Measurements from ENCODE around the gene MORN1. TPM values are rescaled to one million over a fixed set of nuclear protein-coding genes. Genes with fewer than 3 reads are reported as not detected.

MORN1 gene
- total and polyA plus RNA-seq, 2 donors (not counting 3 experiments of a cell fraction or from before 2014, with no cell fraction given) = 4.3 to 6.4 TPM

GRCh38 chr1:2276803-2277580 is 114.4 kb downstream of the MORN1 start:
- Histone ChIP-seq H3K27ac (ENCODE audit: insufficient read depth, low read depth, low read length) (no peak overlapping the region), H3K4me2 (ENCODE audit: insufficient read depth, low read length) (no peak overlapping the region), H3K4me3 (replicated peaks in 1 of 3; ENCODE audit: insufficient read depth in 1 of 3, low read depth in 1 of 3, low read length in 3 of 3) (no peak overlapping the region), H3K9me1 (replicated peaks; ENCODE audit: control insufficient read depth, extremely low read depth, insufficient read depth, low read length) (no peaks in the 10 kb centered on the region), H3K79me2 (ENCODE audit: control insufficient read depth, insufficient read depth, low read length) (peaks cover 79% of the 10 kb centered on the region), H3K36me3 (ENCODE audit: control insufficient read depth in 2 of 2, extremely low read depth in 1 of 2, insufficient read depth in 2 of 2, low read length in 2 of 2) (peaks cover 0 to 4% of the 10 kb centered on the region in 2 experiments), H3K4me1 (ENCODE audit: control insufficient read depth, extremely low read depth, insufficient read depth, low read length) (peaks cover 24% of the 10 kb centered on the region), H3K27me3 (ENCODE audit: control insufficient read depth in 2 of 2, insufficient read depth in 2 of 2, low read length in 2 of 2) (no peaks in the 10 kb centered on the region), H2AFZ (ENCODE audit: low read depth, low read length) (no peak overlapping the region), H4K20me1 (replicated peaks; ENCODE audit: control insufficient read depth, extremely low read depth, insufficient read depth, low read length) (no peaks in the 10 kb centered on the region), H3K9ac (replicated peaks; ENCODE audit: extremely low read depth, insufficient read depth, low read length) (no peak overlapping the region), H3K9me3 (replicated peaks; ENCODE audit: control insufficient read depth, insufficient read depth, low read length) (no peaks in the 10 kb centered on the region)
- intact Hi-C loops (cut with micrococcal nuclease) (no loop called here), dilution Hi-C loops (cut with MboI; ENCODE audit: extremely low pct_ligation_motif_present, low sequenced_read_pairs) (no loop called here)
- peak; percentile 15 for FAIRE-seq
- no peak for TF ChIP-seq POLR2A (IDR thresholded peaks at IDR 0.05; ENCODE audit: low read depth, low read length)
- TF ChIP-seq POLR2AphosphoS5 (IDR thresholded peaks at IDR 0.05; ENCODE audit: insufficient read depth, low read depth, low read length) = no peak
- TF ChIP-seq CTCF (IDR thresholded peaks at IDR 0.05; ENCODE audit: extremely low read depth in 1 of 2, insufficient read depth in 1 of 2, low read depth in 1 of 2, low read length in 2 of 2) = no peak
- no peak for TF ChIP-seq GATA2 (IDR thresholded peaks at IDR 0.05; ENCODE audit: insufficient read depth, insufficient read length, low read depth, low read length)
- BruUV-seq (replicated peaks) = no TSS peak
- no peak for DNase-seq (ENCODE audit: low read depth, low spot score)
- POLR2A ChIA-PET = no interaction called here
- CTCF ChIA-PET = interaction anchor here (0.8 to 1.9 kb wide), 4 partner anchors 10 to 82 kb away, joined by 3 to 4 read pairs (median 4); partner anchors contain the start of gene FAAP20
